Pons (tissue), 1 donor: ENCODE measurements around the gene KNCN.

Source experiments
- DNase-seq: peaks from one replicate; pipeline ENCODE4 v3.0.0-alpha.2; 2016; ENCODE audit warnings: low spot score

KNCN gene

GRCh38 chr1:46543761-46544560 is 7.5 kb downstream of the KNCN start:
- DNase-seq: no peak

DNA sequence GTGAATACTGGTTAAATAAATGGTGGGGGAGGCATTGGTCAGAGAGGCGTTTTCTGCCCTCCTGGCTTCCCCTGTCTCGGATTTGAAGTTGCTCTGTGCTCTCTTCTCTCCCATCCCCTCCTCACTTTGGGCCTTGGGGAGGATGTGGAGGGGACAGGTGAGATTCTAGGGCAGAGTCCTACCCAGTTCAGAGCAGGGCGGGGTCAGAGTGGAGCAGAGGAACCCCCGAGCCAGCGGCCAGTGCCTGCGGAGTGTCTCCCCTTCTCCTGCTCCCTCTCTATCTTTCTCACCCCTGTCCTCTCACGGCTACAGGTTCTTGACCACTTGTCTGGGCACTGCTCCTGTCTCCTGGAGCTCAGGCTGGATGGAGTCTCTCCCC is 8.1 kb downstream of the KNCN start:
- no peak for DNase-seq

GRCh38 chr1:46539972-46540371 is 11.5 kb downstream of the KNCN start:
- no peak for DNase-seq

- DNase-seq: no peak
Measured at GRCh38 chr1:46538147-46538546, 13.3 kb downstream of the KNCN start.

GRCh38 chr1:46537651-46538050 is 13.8 kb downstream of the KNCN start:
- DNase-seq: no peak

- DNase-seq: no peak
Measured at GRCh38 chr1:46536527-46536926, 14.9 kb downstream of the KNCN start.

GRCh38 chr1:46535063-46535462 is 16.4 kb downstream of the KNCN start:
- no peak for DNase-seq

DNA sequence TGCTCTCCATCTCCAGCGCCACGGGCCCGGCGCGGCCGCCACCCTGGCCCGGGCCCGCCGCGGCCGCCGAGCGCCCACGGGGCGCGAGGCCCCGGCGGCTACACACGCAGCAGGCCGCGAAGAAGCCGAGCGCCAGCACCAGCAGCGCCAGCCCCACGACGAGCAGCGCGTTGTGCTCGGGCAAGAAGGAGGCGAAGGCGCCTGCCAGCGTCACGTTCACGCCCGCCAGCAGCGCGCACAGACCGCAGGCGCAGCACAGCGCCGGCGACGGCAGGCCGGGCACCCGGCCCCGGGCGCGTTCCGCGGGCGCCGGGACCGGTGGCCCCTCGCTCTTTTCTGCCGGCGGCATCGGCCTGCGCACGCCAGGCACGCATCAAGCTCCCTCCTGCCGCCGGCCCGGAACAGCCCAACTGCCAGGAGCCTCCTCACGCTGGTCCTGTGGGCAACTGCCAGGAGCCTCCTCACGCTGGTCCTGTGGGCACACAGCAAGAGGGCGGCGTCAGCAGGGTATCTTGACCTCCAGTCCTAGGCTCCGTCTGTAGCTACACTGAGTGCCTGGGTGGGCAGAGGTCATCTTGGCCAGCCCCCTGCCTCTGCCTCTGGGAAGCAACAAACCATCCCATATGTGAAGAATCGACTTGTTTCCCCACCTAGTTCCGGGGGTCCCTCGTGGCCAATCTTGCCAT is 18.1 kb downstream of the KNCN start:
- DNase-seq: no peak

DNA sequence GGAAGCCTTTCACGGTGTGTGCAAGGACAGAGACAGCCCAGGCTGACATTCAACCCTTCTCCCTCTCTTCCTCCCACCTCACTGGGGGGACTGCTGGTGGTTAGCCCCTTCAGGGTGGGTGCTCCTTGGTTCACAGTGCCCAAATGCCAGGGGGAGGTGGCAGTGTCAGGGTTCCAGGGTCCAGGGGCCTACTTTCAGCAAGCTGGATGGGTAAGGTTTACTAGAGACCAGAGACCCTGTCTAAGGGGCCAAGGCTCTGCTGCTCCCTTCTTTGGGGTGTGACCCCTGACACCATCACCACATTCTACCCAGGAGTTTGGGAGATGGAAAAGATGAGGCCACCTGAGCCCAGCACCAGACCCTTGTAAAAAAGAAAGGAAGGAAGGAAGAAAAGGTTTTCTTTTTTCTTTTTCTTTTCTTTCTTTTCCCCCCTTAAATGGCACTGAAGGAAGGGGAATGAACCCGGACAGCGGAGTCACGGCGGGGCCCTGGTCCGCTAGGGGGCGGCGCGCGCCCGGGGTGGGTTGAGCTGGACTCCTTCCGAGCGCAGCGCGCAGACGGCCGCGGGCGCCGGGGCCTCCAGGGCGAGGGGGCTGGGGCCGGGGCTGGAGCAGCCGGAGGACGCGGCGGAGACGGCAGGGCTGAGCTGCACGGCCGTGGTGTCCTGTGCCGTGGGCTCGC is 18.8 kb downstream of the KNCN start:
- DNase-seq: peak; percentile 14

- no peak for DNase-seq
Measured at GRCh38 chr1:46532095-46532494, 19.4 kb downstream of the KNCN start.

- no peak for DNase-seq
Measured at GRCh38 chr1:46530791-46531409, 20.5 kb downstream of the KNCN start.

DNA sequence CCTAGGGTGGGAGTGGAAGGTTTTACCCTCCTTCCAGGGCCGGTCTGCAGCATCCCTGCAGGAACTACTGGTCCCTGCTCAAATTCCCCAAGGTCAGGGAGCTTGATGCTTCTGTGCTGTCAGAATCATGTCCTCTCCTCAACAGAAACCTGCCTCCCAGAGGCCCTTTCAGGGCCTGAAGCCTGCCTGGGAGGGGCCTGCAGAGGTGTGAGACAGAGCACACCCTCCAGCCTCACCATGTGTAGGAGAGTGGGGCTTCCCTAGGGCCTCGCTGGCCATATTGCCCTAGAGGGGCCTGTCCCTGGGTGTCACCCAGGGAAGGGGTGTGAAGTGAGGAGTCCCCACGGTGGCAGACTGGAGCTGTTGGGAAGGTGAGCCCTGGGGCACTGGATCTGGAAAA is 21.1 kb downstream of the KNCN start:
- DNase-seq: no peak

- DNase-seq: no peak
Measured at GRCh38 chr1:46529031-46529630, 22.3 kb downstream of the KNCN start.

DNA sequence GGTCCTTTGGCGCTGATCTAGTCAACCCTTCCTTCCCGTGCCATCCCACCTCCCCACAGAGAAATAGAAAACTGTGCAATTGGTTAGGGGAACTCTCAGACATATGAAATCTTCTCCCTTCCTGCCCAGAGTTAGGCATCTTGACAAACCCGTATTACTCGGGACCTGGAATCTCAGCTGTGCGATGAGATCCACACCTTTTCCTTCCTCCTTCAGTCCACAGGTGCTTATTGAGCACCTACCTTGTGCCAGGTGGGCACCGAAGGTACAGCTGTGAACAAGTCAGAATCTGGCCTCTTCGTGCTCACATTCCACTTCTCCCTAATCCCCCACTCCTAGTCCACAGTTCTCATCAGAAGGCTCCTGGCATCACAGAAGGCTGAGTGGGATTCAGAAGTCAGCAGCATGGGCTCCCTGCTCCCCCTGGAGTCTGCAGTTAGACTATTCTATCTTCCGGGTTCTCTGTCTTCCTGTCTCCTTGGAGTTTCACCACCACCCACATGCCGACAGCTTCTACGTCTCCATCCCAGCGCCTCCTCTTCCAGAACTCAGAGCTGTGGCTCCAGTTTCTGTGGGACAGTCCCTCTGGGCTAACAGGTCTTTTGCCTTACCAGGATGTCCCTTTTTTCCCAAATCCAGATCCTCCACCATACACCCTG is 23.0 kb downstream of the KNCN start:
- DNase-seq: no peak

GRCh38 chr1:46527474-46528296 is 23.8 kb downstream of the KNCN start:
- peak; percentile 73 for DNase-seq

GRCh38 chr1:46526691-46527291 is 24.7 kb downstream of the KNCN start:
- DNase-seq: no peak

DNA sequence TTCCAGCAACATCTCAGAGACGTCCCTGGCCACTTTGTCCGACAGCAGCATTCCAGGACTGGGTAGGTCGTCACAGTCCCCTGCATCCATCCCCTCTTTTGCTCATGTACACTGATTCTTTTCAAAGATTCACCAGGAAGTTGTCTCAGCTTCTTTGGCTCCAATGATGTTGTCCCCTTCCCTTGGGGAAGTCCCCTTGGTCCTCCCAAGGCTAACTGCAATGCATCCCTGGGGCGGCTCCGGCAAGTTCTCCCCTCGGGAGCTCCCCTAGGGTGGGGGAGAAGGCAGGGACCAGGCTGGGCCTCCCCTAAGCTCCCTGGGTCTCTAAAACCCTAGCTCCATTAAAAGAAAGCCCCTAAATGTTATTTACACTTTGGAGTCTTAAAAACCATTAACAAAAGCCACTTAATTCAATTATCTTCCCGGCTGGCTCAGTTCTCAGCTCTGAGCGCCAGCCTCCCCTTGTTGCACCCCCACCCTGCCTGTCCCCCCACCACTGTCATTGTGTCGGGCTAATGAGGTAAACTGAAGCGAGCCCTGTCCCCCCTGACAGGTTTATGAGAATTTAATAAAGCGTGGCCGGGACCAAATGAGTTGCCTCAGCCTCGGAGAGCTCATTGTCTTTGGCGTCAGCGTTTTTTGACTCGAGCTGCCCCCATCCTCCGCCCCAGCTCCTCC is 25.3 kb downstream of the KNCN start:
- no peak for DNase-seq

- DNase-seq: no peak
Measured at GRCh38 chr1:46525253-46525983, 26.0 kb downstream of the KNCN start.

GRCh38 chr1:46524843-46525242 is 26.6 kb downstream of the KNCN start:
- no peak for DNase-seq
